GM19455 (cell line): ENCODE data around the gene VCAM1.
"Not testable (repeated sequence)": the region's sequence is repeated elsewhere in the genome, so short reads cannot be mapped to it uniquely, and the experiment has no call there.

Experiments
- ATAC-seq: cut with Tn5 transposase; IDR thresholded peaks from one replicate; pipeline ENCODE4 v1.9.1; 2021; ENCODE audit not compliant: unreplicated experiment

The VCAM1 gene

GRCh38 chr1:100775483-100775882 is 55.9 kb downstream of the VCAM1 start:
- no peak for ATAC-seq

- no peak for ATAC-seq
Observed at GRCh38 chr1:100778748-100779147, 59.2 kb downstream of the VCAM1 start.

- ATAC-seq: no peak
Observed at GRCh38 chr1:100780814-100781213, 61.3 kb downstream of the VCAM1 start.

GRCh38 chr1:100781728-100782127 is 62.2 kb downstream of the VCAM1 start:
- ATAC-seq: not testable (repeated sequence)

- ATAC-seq: no peak
Observed at GRCh38 chr1:100782473-100783039, 63.0 kb downstream of the VCAM1 start.

- ATAC-seq: no peak
Observed at GRCh38 chr1:100785470-100786052, 66.0 kb downstream of the VCAM1 start.

GRCh38 chr1:100786870-100787269 is 67.3 kb downstream of the VCAM1 start:
- ATAC-seq: no peak
